Nephron (organoid): Measurements from ENCODE around the gene HS3ST4.
A peak's percentile ranks its signal among the peaks of the same experiment; 100 is the strongest.

ENCODE experiments used
- H3K27ac Mint-ChIP-seq, 3 experiments: 2 replicates each; pipeline ENCODE4 v1.8.0; 2020; ENCODE audit warnings: mixed read lengths in 3 of 3, mild to moderate bottlenecking in 2 of 3, moderate library complexity in 1 of 3
- H3K27me3 Mint-ChIP-seq: 2 replicates; pipeline ENCODE4 v1.8.0; 2021; ENCODE audit warnings: low read depth, mild to moderate bottlenecking, moderate library complexity, mixed read lengths
- H3K36me3 Mint-ChIP-seq: 2 replicates; pipeline ENCODE4 v1.8.0; 2020; ENCODE audit warnings: low read depth, mixed read lengths
- H3K4me1 Mint-ChIP-seq: 2 replicates; pipeline ENCODE4 v1.8.0; 2020; ENCODE audit warnings: mixed read lengths
- H3K4me3 Mint-ChIP-seq, 3 experiments: 2 replicates each; pipeline ENCODE4 v1.8.0; 2020; ENCODE audit warnings: mild to moderate bottlenecking in 3 of 3, mixed read lengths in 3 of 3, moderate library complexity in 2 of 3
- H3K9me3 Mint-ChIP-seq: 2 replicates; pipeline ENCODE4 v1.8.0; 2020; ENCODE audit warnings: mixed read lengths
- CTCF ChIP-seq, 3 experiments: fragments of 200-600 bp; sonication (generic); IDR thresholded peaks; one replicate each; pipeline ENCODE4 v1.5.0; 2021; ENCODE audit warnings: antibody characterized with exemption in 3 of 3; ENCODE audit not compliant: unreplicated experiment in 3 of 3

Gene HS3ST4

GRCh38 chr16:26157319-26157718 lies 465.6 kb downstream of the HS3ST4 start:
- Mint-ChIP-seq H3K27me3 (no peaks in the 10 kb centered on the region), H3K4me1 (no peaks in the 10 kb centered on the region), H3K36me3 (no peaks in the 10 kb centered on the region), H3K27ac (no peak overlapping the region), H3K9me3 (peaks cover 2% of the 10 kb centered on the region), H3K4me3 (no peak overlapping the region)
- no peak for TF ChIP-seq CTCF (IDR thresholded peaks at IDR 0.05; ENCODE audit: unreplicated experiment in 3 of 3)

GRCh38 chr16:26158142-26158759 lies 466.5 kb downstream of the HS3ST4 start:
- H3K27me3 Mint-ChIP-seq: no peaks in the 10 kb centered on the region
- H3K4me1 Mint-ChIP-seq: no peaks in the 10 kb centered on the region
- no peak for TF ChIP-seq CTCF (IDR thresholded peaks at IDR 0.05; ENCODE audit: unreplicated experiment in 3 of 3)
- no peak overlapping the region for H3K4me3 Mint-ChIP-seq
- peaks cover 2% of the 10 kb centered on the region for H3K9me3 Mint-ChIP-seq
- H3K36me3 Mint-ChIP-seq: no peaks in the 10 kb centered on the region
- H3K27ac Mint-ChIP-seq: no peak overlapping the region

GRCh38 chr16:26161461-26162180 lies 469.9 kb downstream of the HS3ST4 start:
- Mint-ChIP-seq H3K4me3 (no peak overlapping the region), H3K36me3 (no peaks in the 10 kb centered on the region), H3K27me3 (peaks cover 3% of the 10 kb centered on the region), H3K27ac (no peak overlapping the region), H3K9me3 (peaks cover 2% of the 10 kb centered on the region), H3K4me1 (no peaks in the 10 kb centered on the region)
- TF ChIP-seq CTCF (IDR thresholded peaks at IDR 0.05; ENCODE audit: unreplicated experiment in 3 of 3): no peak

GRCh38 chr16:26169473-26169872 lies 477.7 kb downstream of the HS3ST4 start:
- Mint-ChIP-seq H3K27me3 (peaks cover 3% of the 10 kb centered on the region), H3K9me3 (no peaks in the 10 kb centered on the region), H3K4me3 (no peak overlapping the region), H3K4me1 (peaks cover 18% of the 10 kb centered on the region), H3K36me3 (no peaks in the 10 kb centered on the region), H3K27ac (no peak overlapping the region)
- no peak for TF ChIP-seq CTCF (IDR thresholded peaks at IDR 0.05; ENCODE audit: unreplicated experiment in 3 of 3)

- Mint-ChIP-seq H3K27me3 (no peaks in the 10 kb centered on the region), H3K4me1 (peaks cover under 1% of the 10 kb centered on the region), H3K4me3 (no peak overlapping the region), H3K27ac (peak overlapping the region in 1 of 3 experiments; percentile 27), H3K36me3 (no peaks in the 10 kb centered on the region), H3K9me3 (peaks cover 3% of the 10 kb centered on the region)
- TF ChIP-seq CTCF (IDR thresholded peaks at IDR 0.05; ENCODE audit: unreplicated experiment in 3 of 3): no peak
Measured at GRCh38 chr16:26175944-26176343, 484.2 kb downstream of the HS3ST4 start.

- Mint-ChIP-seq H3K9me3 (peaks cover 8% of the 10 kb centered on the region), H3K27me3 (no peaks in the 10 kb centered on the region)
Measured at GRCh38 chr16:26177438-26177837, 485.7 kb downstream of the HS3ST4 start.

More at GRCh38 chr16:26177438-26177837, 485.7 kb downstream of the HS3ST4 start:
- no peak for TF ChIP-seq CTCF (IDR thresholded peaks at IDR 0.05; ENCODE audit: unreplicated experiment in 3 of 3)
- Mint-ChIP-seq H3K27ac (no peak overlapping the region), H3K4me3 (no peak overlapping the region), H3K36me3 (no peaks in the 10 kb centered on the region), H3K4me1 (no peaks in the 10 kb centered on the region)
